ENCODE data around the gene CD300LF.

CD300LF gene

DNA sequence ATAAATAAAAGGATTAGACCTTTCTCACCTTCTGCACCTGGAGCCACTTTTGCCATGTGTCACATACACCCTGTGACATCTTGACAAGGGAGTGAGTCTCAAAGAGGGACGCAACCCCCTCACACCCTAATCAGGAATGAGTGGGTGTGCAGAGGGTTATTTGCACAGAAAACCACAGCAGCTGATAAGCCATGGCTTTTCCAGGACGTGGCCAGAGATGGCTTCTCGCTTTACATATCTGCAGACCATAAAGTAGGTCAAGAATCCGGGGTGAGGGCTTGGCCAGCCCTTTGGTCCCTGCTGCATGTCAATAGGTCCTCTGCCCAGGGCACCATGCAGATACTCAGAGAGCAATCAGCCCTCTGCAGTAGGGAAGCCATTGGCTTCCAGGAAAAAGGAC lies 2.4 kb upstream of the CD300LF start:
- TF ChIP-seq, protein P1, sequence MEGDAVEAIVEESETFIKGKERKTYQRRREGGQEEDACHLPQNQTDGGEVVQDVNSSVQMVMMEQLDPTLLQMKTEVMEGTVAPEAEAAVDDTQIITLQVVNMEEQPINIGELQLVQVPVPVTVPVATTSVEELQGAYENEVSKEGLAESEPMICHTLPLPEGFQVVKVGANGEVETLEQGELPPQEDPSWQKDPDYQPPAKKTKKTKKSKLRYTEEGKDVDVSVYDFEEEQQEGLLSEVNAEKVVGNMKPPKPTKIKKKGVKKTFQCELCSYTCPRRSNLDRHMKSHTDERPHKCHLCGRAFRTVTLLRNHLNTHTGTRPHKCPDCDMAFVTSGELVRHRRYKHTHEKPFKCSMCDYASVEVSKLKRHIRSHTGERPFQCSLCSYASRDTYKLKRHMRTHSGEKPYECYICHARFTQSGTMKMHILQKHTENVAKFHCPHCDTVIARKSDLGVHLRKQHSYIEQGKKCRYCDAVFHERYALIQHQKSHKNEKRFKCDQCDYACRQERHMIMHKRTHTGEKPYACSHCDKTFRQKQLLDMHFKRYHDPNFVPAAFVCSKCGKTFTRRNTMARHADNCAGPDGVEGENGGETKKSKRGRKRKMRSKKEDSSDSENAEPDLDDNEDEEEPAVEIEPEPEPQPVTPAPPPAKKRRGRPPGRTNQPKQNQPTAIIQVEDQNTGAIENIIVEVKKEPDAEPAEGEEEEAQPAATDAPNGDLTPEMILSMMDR (IDR thresholded peaks at IDR 0.05), result no peak
- no peak for TF ChIP-seq ZFX (IDR thresholded peaks at IDR 0.05; ENCODE audit: borderline replicate concordance)

DNA sequence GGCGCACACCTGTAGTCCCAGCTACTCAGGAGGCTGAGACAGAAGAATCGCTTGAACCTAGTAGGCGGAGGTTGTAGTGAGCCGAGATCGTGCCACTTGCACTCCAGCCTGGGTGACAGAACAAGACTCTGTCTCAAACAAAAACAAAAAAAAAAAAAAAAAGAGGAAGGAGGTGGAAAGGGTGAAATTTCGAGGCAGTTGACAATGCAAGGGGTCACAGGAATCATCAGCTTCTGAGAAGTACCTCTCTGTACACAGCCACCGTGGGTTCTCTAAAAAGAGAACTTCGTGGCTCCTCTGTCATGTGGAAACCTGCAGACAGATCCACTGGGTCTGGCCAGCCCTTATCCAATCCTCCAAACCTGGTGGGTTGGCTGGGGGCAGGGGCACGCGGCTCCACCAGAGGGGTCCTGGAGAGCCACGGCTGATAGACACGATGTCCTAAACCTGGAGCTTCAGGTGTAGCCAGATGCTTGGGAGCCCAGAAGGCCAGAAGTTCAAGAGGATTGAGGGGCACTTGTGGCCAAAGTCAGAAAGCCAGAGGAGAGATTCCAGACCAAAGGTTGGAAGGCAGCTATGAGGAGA lies 540 bp upstream of the CD300LF start:
- TF ChIP-seq, protein P1 (IDR thresholded peaks at IDR 0.05), result no peak
- TF ChIP-seq ZFX (IDR thresholded peaks at IDR 0.05; ENCODE audit: borderline replicate concordance), result no peak
- no peak overlapping the region for H3K27ac ChIP-seq

More for the DNA sequence above, 2.4 kb upstream of the CD300LF start:
- H3K27ac ChIP-seq, result no peak overlapping the region

DNA sequence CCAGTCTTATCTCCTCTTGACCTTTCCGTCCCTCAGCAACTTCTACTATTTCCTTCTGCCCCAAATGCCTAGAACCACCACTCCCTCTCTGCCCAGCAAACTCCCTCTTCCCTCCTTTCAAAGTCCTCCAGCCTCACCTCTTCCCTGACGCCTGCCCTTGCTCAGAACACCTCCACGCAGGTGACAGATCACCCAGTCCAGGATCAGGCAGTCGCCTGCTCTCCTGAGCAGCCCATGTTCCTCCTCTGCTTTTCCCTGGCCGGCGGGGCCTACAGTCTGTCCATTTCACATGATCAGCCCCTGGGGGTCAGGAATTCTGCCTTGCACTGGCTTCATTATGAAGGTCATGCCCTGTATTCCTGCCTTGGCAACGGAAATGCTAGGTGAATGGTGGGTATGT lies 422 bp downstream of the CD300LF start:
- no peak overlapping the region for H3K27ac ChIP-seq
- no peak for TF ChIP-seq ZFX (IDR thresholded peaks at IDR 0.05; ENCODE audit: borderline replicate concordance)
- TF ChIP-seq, protein P1 (IDR thresholded peaks at IDR 0.05), result no peak

DNA sequence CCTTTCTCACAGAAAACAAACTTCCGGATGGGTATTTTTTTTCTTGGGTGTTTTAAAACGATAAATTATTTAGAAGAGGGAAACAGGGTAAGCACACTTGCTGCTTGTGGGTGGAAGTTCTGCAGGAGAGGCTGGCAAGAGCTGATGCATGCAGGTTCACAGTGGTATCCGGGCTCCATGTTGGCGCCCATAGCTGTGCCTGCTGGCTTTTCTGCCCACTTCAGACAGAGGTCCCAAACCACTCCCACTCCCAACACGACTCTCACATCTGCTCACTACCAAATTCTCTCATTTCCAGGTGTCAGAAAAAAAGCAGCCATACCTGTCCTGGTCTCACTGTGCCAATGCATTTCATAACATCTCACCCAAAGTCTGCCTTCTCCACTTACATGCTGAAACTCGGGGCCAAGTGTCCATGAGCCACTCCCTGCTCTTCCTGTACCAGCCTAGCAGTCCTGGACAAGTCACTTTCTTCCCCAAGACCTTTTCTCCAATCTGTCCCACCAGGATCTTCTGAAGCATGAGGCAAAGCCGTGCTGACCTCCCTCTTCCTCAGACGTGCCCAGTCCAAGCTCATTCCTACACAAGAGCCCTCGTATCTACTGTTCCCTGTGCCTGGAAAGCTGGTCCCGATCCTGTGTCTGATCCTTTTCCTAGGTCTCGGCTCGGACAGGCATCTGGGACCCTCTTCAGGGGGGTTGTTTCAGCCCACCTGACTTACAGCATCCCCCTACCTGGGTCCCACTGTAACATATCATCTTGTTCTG lies 1.5 kb downstream of the CD300LF start:
- H3K27ac ChIP-seq, result no peak overlapping the region
- TF ChIP-seq, protein P1 (IDR thresholded peaks at IDR 0.05), result no peak
- no peak for TF ChIP-seq ZFX (IDR thresholded peaks at IDR 0.05; ENCODE audit: borderline replicate concordance)

DNA sequence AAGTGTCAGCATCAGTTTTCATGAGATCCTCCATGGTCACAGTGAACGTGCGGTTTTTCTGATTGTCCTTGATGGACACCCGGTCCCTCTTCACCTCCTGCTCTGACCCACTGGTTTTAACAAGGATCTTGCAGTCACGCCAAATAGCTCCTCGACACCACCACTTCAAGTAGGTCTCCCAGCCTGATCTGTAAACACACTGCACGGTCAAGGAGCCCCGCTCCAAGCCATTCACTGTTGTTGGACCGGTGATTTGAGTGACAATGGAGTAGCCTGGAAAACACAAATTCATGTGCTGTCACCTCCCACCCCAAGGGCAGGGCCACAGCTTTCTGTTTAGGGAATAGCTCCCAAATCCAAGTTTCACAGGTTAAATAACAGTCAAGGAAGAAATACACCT lies 8.2 kb downstream of the CD300LF start:
- TF ChIP-seq, protein P1 (IDR thresholded peaks at IDR 0.05), result no peak
- TF ChIP-seq ZFX (IDR thresholded peaks at IDR 0.05; ENCODE audit: borderline replicate concordance), result no peak
- no peak overlapping the region for H3K27ac ChIP-seq

DNA sequence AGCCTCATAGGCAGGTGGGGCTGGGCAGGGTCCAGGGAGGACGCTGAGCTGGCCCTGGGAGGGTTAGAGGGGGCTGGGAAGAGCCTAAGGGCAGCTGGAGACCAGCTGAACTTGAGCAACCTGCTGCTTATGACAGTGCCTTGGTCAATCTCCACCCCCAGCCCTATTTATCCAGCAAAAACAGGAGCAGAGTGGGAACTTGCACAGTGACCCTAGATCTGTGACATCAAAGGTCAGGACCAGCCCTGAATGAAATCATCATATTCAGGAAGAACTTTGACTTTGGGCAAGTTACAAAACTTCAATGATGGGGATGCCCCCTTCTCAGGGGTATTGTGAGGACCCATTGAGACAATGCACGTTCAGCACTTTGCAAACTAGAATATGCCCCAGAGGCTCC lies 9.4 kb downstream of the CD300LF start:
- TF ChIP-seq ZFX (IDR thresholded peaks at IDR 0.05; ENCODE audit: borderline replicate concordance), result no peak
- TF ChIP-seq, protein P1 (IDR thresholded peaks at IDR 0.05), result no peak

More for the DNA sequence above, 9.4 kb downstream of the CD300LF start:
- no peak overlapping the region for H3K27ac ChIP-seq

Measured in 22Rv1 (cell line).